Thymus (tissue), 11 donors: Measurements from ENCODE around the gene SAV1. TPM values are rescaled to one million over a fixed set of nuclear protein-coding genes. Genes with fewer than 3 reads are reported as not detected.

Source experiments
- DNase-seq, 9 donors: peaks; one replicate each; pipeline ENCODE4 v3.0.0-alpha.2; 2013; ENCODE audit warnings: low spot score in 9 of 9, low read depth in 6 of 9, missing footprints in 1 of 9
- H3K27ac ChIP-seq, 2 donors: one replicate each; pipeline ENCODE4 v1.5.1; 2013; ENCODE audit warnings: control low read depth in 1 of 2, low read depth in 1 of 2, low read length in 1 of 2, mild to moderate bottlenecking in 1 of 2, moderate library complexity in 1 of 2
- H3K27me3 ChIP-seq, 2 donors: one replicate each; pipeline ENCODE4 v1.5.1; 2013; ENCODE audit warnings: low read length in 1 of 2; ENCODE audit not compliant: control insufficient read depth in 2 of 2, insufficient read depth in 1 of 2
- H3K36me3 ChIP-seq, 2 donors: one replicate each; pipeline ENCODE4 v1.5.1; 2013; ENCODE audit warnings: low read length in 1 of 2, mild to moderate bottlenecking in 1 of 2, moderate library complexity in 1 of 2; ENCODE audit not compliant: control insufficient read depth in 2 of 2, insufficient read depth in 2 of 2
- H3K4me1 ChIP-seq, 2 donors: one replicate each; pipeline ENCODE4 v1.5.1; 2013; ENCODE audit warnings: low read length in 2 of 2; ENCODE audit not compliant: control insufficient read depth in 2 of 2, insufficient read depth in 2 of 2
- H3K4me3 ChIP-seq, 2 donors: one replicate each; pipeline ENCODE4 v1.5.1; 2013; ENCODE audit warnings: low read length in 2 of 2, control low read depth in 1 of 2, mild to moderate bottlenecking in 1 of 2
- H3K9me3 ChIP-seq, 2 donors: one replicate each; pipeline ENCODE4 v1.5.1; 2013; ENCODE audit warnings: low read length in 1 of 2, mild to moderate bottlenecking in 1 of 2; ENCODE audit not compliant: control insufficient read depth in 2 of 2, insufficient read depth in 1 of 2
- WGBS: extraction: QIAGEN DNeasy Blood & Tissue Kit; methylation state at CpG from one replicate; pipeline ENCODE4 v1.1.7; 2013; 5-methylcytosine and 5-hydroxymethylcytosine counted together
- polyA plus RNA-seq: library from polyadenylated mRNA; stranded (reverse); fragments of 200-250 nt; gene quantifications from one replicate; pipeline ENCODE4 v1.2.3, GENCODE V29; 2013
- total RNA-seq: library from RNA; stranded (reverse); fragments of 120-200 nt; gene quantifications from one replicate; pipeline ENCODE4 v1.2.4, GENCODE V29; 2013
- donor health status: healthy.

The SAV1 gene
- total and polyA plus RNA-seq, 2 donors, result 7.4 to 25.9 TPM

DNA sequence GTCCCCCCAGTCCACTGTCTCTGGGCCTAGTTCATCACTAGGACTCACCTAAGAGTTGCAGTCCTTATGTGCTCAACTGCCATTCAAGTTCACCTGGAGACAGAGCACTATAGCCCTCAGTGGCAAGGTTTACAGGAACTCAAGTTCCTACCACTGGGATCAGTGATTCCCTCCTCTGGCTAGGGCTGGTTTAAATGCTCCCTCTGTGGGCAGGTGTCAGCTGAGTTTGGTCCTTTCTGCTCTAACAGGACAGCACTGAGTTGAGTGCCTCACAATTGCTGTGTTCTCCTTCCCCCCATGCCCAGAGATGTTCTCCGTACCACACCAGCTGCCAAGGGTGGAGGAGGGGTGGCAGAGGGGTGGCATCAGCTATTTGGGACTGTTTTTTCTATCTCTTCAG, 20.8 kb upstream of the SAV1 start:
- H3K27me3 ChIP-seq, result no peaks in the 10 kb centered on the region
- WGBS, result 95% methylated on average over 1 of the region's 1 CpG
- H3K4me1 ChIP-seq, result no peaks in the 10 kb centered on the region
- no peak overlapping the region for H3K4me3 ChIP-seq
- no peak for DNase-seq
- no peaks in the 10 kb centered on the region for H3K36me3 ChIP-seq
- peaks cover 0 to 4% of the 10 kb centered on the region in 2 donors for H3K9me3 ChIP-seq
- no peak overlapping the region for H3K27ac ChIP-seq

- no peak overlapping the region for H3K4me3 ChIP-seq
- DNase-seq, result no peak
- H3K27ac ChIP-seq, result no peak overlapping the region
- no peaks in the 10 kb centered on the region for H3K27me3 ChIP-seq
- H3K36me3 ChIP-seq, result no peaks in the 10 kb centered on the region
- no peaks in the 10 kb centered on the region for H3K4me1 ChIP-seq
- no peaks in the 10 kb centered on the region for H3K9me3 ChIP-seq
Measured at GRCh38 chr14:50679674-50680073, 11.6 kb upstream of the SAV1 start.

DNA sequence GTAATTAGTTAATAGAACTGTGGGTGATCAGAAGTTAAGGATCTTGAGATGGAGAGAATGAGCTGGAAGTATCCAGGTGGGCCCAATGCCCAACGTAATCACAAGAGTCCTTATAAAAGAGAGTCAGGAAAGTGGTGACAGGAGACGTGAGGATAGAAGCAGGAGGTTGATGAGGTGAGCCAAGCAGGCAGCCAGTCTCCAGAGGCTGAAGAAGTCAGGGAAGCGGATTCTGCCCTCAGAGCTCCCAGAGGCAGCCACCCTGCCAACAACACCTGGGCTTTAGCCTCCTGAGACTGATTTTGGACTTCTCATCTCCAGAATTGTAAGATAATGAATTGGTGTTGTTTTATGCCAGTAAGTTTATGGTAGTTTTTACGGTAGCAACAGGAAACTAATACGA, 10.1 kb upstream of the SAV1 start:
- DNase-seq, result no peak
- Histone ChIP-seq H3K4me3 (no peak overlapping the region), H3K36me3 (no peaks in the 10 kb centered on the region), H3K4me1 (no peaks in the 10 kb centered on the region), H3K27me3 (no peaks in the 10 kb centered on the region), H3K9me3 (no peaks in the 10 kb centered on the region), H3K27ac (no peak overlapping the region)
- WGBS, result 98% methylated on average over 5 of the region's 5 CpGs

- Histone ChIP-seq H3K36me3 (no peaks in the 10 kb centered on the region), H3K27ac (peak overlapping the region in 1 of 2 donors; percentile 25), H3K9me3 (no peaks in the 10 kb centered on the region), H3K4me1 (no peaks in the 10 kb centered on the region), H3K4me3 (no peak overlapping the region), H3K27me3 (no peaks in the 10 kb centered on the region)
- 19% methylated on average over 5 of the region's 5 CpGs for WGBS
- peak in 1 of 9 donors; percentile 3 for DNase-seq
Measured at GRCh38 chr14:50677527-50678063, 9.5 kb upstream of the SAV1 start.

- Histone ChIP-seq H3K9me3 (no peaks in the 10 kb centered on the region), H3K27me3 (no peaks in the 10 kb centered on the region), H3K4me1 (no peaks in the 10 kb centered on the region), H3K36me3 (no peaks in the 10 kb centered on the region), H3K4me3 (no peak overlapping the region), H3K27ac (no peak overlapping the region)
- WGBS, result 70% methylated on average over 7 of the region's 7 CpGs
- DNase-seq, result no peak
Measured at GRCh38 chr14:50676814-50677516, 8.9 kb upstream of the SAV1 start.

DNA sequence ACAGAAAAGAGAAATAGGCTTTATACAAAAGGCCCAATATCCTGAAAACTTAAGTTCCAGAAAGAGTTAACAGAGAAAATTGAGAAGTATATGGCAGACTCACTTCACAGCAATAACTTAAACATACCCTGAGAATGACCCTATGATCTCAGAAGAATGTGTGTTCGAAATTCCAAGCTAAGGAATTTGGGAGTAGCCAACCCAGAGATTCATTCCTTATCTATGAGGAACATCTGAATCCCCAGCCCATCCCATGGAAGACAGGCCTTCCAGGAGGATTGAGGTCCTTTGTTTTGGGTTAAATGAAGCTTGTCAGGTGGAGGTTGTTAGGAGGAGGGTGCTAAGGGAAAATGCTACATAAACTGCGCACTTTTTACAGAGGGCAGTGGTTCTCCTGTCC, 7.5 kb upstream of the SAV1 start:
- H3K27me3 ChIP-seq, result no peaks in the 10 kb centered on the region
- DNase-seq, result no peak
- H3K9me3 ChIP-seq, result no peaks in the 10 kb centered on the region
- no peak overlapping the region for H3K27ac ChIP-seq
- 97% methylated on average over 2 of the region's 2 CpGs for WGBS
- no peak overlapping the region for H3K4me3 ChIP-seq
- no peaks in the 10 kb centered on the region for H3K4me1 ChIP-seq
- no peaks in the 10 kb centered on the region for H3K36me3 ChIP-seq

- WGBS, result 98% methylated on average over 6 of the region's 6 CpGs
- no peaks in the 10 kb centered on the region for H3K36me3 ChIP-seq
- DNase-seq, result no peak
- H3K27me3 ChIP-seq, result peaks cover 0 to 15% of the 10 kb centered on the region in 2 donors
- no peaks in the 10 kb centered on the region for H3K9me3 ChIP-seq
- peaks cover 0 to 11% of the 10 kb centered on the region in 2 donors for H3K4me1 ChIP-seq
- no peak overlapping the region for H3K4me3 ChIP-seq
- H3K27ac ChIP-seq, result no peak overlapping the region
Measured at GRCh38 chr14:50670866-50671256, 2.8 kb upstream of the SAV1 start.

DNA sequence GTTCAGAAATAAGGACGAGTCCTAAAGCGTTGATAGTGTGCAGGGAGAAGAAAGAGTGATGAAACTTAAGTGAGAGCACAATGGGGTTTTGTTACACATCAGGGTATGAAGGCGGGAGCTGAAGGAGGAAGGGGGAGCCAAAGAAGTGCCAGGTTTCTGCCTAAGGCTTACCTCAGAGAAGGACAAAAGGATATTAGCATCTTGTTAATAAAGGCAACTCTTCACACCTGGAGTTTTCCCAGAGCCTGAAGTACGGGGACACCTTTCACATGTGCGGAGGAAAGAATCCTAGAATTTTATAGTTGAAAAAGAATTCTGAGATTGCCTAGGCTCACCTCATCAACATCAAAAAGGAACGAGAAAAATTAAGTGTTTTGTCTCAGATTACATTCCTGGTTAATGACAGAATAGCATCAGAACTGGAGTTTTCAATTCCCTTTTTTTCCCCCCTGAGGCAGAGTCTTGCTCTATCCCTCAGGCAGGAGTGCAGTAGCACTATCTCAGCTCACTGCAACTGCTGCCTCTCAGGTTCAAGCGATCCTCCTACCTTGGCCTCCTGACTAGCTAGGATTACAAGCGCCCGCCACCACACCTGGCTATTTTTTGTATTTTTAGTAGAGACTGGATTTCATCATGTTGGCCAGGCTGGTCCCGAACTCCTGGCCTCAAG, 2.2 kb upstream of the SAV1 start:
- no peak overlapping the region for H3K27ac ChIP-seq
- no peak for DNase-seq
- H3K9me3 ChIP-seq, result no peaks in the 10 kb centered on the region
- no peak overlapping the region for H3K4me3 ChIP-seq
- peaks cover 0 to 15% of the 10 kb centered on the region in 2 donors for H3K27me3 ChIP-seq
- H3K36me3 ChIP-seq, result no peaks in the 10 kb centered on the region
- WGBS, result 94% methylated on average over 10 of the region's 10 CpGs
- peaks cover 0 to 11% of the 10 kb centered on the region in 2 donors for H3K4me1 ChIP-seq

DNA sequence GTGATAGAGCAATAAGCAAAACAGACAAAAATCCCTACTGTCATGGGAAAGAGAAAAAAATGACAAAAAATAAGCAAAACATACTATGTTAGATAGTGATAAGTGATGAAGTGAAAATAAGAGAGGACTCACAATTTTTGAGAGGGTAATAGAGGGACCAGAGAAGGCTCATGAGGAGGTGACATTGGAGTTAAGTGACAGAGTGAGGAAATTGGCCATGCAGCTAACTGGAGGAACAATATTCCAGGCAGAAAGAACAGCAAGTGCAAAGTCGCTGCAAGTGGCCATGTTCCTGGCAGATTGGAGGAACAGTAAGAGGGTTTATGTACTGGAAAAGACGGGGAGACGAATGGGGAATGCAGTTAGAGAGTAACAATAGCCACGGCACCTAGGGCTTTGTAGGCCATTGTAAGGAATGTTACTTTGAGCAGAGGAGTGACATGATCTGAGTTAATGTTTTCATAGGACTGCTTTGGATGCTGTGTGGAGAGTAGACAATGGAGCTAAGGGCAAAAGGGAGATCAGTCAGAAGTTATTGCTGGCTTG, 1.4 kb upstream of the SAV1 start:
- WGBS, result 98% methylated on average over 4 of the region's 4 CpGs
- Histone ChIP-seq H3K27ac (no peak overlapping the region), H3K4me1 (peaks cover 0 to 11% of the 10 kb centered on the region in 2 donors)

More for the DNA sequence above, 1.4 kb upstream of the SAV1 start:
- Histone ChIP-seq H3K9me3 (no peaks in the 10 kb centered on the region), H3K27me3 (peaks cover 0 to 15% of the 10 kb centered on the region in 2 donors), H3K4me3 (no peak overlapping the region), H3K36me3 (no peaks in the 10 kb centered on the region)
- DNase-seq, result no peak
